Measurements from ENCODE around the gene SPATA13.

DNA sequence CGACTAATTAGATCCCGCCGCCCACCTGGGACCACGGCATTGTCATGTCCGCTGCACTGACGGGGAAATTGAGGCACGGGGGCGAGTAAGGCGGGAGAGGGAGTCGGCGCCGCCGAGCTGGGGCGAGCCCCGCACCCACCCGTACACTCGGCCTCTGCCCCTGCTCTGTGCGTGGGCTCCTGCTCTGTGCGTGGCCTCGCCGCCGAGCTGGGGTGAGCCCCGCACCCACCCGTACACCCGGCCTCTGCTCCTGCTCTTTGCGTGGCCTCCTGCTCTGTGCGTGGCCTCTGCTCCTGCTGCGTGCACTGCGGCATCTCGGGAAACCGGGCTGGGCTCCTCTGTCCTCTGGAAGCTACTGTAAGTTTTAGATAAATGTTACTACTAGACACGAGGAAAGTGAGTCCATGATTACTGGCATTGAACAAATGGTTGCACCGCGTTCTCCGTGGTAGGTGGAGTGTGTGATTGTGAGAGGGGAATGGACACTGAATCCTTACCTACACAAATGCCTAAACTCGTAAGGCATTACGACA, 148.0 kb downstream of the SPATA13 start:
- TF ChIP-seq, protein P1, sequence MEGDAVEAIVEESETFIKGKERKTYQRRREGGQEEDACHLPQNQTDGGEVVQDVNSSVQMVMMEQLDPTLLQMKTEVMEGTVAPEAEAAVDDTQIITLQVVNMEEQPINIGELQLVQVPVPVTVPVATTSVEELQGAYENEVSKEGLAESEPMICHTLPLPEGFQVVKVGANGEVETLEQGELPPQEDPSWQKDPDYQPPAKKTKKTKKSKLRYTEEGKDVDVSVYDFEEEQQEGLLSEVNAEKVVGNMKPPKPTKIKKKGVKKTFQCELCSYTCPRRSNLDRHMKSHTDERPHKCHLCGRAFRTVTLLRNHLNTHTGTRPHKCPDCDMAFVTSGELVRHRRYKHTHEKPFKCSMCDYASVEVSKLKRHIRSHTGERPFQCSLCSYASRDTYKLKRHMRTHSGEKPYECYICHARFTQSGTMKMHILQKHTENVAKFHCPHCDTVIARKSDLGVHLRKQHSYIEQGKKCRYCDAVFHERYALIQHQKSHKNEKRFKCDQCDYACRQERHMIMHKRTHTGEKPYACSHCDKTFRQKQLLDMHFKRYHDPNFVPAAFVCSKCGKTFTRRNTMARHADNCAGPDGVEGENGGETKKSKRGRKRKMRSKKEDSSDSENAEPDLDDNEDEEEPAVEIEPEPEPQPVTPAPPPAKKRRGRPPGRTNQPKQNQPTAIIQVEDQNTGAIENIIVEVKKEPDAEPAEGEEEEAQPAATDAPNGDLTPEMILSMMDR (IDR thresholded peaks at IDR 0.05 in 8 of 11, conservative IDR thresholded peaks at IDR 0.05 in 3 of 11): no peak
- TF ChIP-seq POLR2A (IDR thresholded peaks at IDR 0.05): no peak
